ENCODE measurements around the gene SMKR1. TPM values are rescaled to one million over a fixed set of nuclear protein-coding genes. Genes with fewer than 3 reads are reported as not detected.

SMKR1 gene
- total and polyA plus RNA-seq, 9 of the 15 experiments (the other 6 are each of a cell fraction or from before 2014, with no cell fraction given), result 0.58 to 1.8 (median 0.93) TPM; not detected in 1

GRCh38 chr7:129522971-129523340 lies 20.6 kb downstream of the SMKR1 start (continued):
- TF ChIP-seq, protein P1, sequence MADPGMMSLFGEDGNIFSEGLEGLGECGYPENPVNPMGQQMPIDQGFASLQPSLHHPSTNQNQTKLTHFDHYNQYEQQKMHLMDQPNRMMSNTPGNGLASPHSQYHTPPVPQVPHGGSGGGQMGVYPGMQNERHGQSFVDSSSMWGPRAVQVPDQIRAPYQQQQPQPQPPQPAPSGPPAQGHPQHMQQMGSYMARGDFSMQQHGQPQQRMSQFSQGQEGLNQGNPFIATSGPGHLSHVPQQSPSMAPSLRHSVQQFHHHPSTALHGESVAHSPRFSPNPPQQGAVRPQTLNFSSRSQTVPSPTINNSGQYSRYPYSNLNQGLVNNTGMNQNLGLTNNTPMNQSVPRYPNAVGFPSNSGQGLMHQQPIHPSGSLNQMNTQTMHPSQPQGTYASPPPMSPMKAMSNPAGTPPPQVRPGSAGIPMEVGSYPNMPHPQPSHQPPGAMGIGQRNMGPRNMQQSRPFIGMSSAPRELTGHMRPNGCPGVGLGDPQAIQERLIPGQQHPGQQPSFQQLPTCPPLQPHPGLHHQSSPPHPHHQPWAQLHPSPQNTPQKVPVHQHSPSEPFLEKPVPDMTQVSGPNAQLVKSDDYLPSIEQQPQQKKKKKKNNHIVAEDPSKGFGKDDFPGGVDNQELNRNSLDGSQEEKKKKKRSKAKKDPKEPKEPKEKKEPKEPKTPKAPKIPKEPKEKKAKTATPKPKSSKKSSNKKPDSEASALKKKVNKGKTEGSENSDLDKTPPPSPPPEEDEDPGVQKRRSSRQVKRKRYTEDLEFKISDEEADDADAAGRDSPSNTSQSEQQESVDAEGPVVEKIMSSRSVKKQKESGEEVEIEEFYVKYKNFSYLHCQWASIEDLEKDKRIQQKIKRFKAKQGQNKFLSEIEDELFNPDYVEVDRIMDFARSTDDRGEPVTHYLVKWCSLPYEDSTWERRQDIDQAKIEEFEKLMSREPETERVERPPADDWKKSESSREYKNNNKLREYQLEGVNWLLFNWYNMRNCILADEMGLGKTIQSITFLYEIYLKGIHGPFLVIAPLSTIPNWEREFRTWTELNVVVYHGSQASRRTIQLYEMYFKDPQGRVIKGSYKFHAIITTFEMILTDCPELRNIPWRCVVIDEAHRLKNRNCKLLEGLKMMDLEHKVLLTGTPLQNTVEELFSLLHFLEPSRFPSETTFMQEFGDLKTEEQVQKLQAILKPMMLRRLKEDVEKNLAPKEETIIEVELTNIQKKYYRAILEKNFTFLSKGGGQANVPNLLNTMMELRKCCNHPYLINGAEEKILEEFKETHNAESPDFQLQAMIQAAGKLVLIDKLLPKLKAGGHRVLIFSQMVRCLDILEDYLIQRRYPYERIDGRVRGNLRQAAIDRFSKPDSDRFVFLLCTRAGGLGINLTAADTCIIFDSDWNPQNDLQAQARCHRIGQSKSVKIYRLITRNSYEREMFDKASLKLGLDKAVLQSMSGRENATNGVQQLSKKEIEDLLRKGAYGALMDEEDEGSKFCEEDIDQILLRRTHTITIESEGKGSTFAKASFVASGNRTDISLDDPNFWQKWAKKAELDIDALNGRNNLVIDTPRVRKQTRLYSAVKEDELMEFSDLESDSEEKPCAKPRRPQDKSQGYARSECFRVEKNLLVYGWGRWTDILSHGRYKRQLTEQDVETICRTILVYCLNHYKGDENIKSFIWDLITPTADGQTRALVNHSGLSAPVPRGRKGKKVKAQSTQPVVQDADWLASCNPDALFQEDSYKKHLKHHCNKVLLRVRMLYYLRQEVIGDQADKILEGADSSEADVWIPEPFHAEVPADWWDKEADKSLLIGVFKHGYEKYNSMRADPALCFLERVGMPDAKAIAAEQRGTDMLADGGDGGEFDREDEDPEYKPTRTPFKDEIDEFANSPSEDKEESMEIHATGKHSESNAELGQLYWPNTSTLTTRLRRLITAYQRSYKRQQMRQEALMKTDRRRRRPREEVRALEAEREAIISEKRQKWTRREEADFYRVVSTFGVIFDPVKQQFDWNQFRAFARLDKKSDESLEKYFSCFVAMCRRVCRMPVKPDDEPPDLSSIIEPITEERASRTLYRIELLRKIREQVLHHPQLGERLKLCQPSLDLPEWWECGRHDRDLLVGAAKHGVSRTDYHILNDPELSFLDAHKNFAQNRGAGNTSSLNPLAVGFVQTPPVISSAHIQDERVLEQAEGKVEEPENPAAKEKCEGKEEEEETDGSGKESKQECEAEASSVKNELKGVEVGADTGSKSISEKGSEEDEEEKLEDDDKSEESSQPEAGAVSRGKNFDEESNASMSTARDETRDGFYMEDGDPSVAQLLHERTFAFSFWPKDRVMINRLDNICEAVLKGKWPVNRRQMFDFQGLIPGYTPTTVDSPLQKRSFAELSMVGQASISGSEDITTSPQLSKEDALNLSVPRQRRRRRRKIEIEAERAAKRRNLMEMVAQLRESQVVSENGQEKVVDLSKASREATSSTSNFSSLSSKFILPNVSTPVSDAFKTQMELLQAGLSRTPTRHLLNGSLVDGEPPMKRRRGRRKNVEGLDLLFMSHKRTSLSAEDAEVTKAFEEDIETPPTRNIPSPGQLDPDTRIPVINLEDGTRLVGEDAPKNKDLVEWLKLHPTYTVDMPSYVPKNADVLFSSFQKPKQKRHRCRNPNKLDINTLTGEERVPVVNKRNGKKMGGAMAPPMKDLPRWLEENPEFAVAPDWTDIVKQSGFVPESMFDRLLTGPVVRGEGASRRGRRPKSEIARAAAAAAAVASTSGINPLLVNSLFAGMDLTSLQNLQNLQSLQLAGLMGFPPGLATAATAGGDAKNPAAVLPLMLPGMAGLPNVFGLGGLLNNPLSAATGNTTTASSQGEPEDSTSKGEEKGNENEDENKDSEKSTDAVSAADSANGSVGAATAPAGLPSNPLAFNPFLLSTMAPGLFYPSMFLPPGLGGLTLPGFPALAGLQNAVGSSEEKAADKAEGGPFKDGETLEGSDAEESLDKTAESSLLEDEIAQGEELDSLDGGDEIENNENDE (IDR thresholded peaks at IDR 0.05; ENCODE audit: low read depth, low read length), result no peak
- no peak for TF ChIP-seq ZNF778 (CRISPR knock-in tag; IDR thresholded peaks at IDR 0.05)
- TF ChIP-seq RFX7 (CRISPR knock-in tag; IDR thresholded peaks at IDR 0.05), result no peak
- TF ChIP-seq NRF1 (conservative IDR thresholded peaks at IDR 0.05 in 1 of 2, IDR thresholded peaks at IDR 0.05 in 1 of 2), result no peak
